C4-2B (cell line): ENCODE data around the gene SARDH.

Source experiments
- ZFX ChIP-seq: fragments of 450-650 bp; IDR thresholded peaks from 2 replicates; pipeline ENCODE4 v1.6.1; 2017
- TF ChIP-seq, protein P1 (sequence below): fragments of 450-650 bp; conservative IDR thresholded peaks from 2 replicates; pipeline ENCODE4 v1.5.1; 2017; ENCODE audit warnings: mild to moderate bottlenecking

DNA sequence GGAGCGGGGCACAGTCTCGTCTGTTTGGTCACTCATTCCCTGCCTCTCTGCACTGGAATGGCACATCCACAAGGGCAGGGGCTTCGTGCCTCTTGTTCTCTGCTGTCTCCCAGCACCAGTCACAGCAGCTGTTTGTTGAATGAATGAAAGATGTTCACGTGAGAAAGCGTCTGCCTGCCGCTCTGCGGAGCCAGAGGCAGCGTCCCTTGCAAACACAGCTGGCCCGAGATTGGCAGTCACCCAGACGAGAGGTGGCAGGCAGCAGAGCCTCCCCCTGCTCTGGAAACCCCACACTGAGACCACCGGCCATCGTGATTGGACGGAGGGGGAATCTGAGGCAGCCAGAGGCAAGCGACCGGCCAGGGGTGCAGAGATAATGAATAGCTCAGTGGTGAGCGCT, 123.0 kb downstream of the SARDH start:
- TF ChIP-seq, protein P1, sequence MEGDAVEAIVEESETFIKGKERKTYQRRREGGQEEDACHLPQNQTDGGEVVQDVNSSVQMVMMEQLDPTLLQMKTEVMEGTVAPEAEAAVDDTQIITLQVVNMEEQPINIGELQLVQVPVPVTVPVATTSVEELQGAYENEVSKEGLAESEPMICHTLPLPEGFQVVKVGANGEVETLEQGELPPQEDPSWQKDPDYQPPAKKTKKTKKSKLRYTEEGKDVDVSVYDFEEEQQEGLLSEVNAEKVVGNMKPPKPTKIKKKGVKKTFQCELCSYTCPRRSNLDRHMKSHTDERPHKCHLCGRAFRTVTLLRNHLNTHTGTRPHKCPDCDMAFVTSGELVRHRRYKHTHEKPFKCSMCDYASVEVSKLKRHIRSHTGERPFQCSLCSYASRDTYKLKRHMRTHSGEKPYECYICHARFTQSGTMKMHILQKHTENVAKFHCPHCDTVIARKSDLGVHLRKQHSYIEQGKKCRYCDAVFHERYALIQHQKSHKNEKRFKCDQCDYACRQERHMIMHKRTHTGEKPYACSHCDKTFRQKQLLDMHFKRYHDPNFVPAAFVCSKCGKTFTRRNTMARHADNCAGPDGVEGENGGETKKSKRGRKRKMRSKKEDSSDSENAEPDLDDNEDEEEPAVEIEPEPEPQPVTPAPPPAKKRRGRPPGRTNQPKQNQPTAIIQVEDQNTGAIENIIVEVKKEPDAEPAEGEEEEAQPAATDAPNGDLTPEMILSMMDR, result no peak
- TF ChIP-seq ZFX, result no peak
